ENCODE results near the gene SLC25A12.

DNA sequence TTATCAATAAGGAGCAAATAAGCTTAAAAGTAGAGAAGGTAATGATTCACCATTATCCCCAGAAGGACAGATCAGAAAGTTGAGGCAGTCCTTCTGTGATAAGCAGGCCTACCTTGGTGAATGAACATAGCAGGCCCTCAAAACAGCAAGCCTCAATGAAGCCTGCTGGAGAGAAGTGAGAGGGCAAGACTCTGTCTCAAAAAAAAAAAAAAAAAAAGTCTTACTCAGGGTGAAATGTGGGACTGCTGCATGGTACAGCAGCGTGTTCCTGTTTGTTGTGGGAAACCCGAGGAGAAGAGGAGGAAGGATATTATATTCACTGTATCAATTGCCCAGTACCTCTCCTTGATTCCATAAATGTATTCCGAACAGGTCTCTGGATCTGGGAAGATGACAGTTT is 19.5 kb upstream of the SLC25A12 start:
- TF ChIP-seq POLR2A (IDR thresholded peaks at IDR 0.05) = no peak
- TF ChIP-seq, protein P1, sequence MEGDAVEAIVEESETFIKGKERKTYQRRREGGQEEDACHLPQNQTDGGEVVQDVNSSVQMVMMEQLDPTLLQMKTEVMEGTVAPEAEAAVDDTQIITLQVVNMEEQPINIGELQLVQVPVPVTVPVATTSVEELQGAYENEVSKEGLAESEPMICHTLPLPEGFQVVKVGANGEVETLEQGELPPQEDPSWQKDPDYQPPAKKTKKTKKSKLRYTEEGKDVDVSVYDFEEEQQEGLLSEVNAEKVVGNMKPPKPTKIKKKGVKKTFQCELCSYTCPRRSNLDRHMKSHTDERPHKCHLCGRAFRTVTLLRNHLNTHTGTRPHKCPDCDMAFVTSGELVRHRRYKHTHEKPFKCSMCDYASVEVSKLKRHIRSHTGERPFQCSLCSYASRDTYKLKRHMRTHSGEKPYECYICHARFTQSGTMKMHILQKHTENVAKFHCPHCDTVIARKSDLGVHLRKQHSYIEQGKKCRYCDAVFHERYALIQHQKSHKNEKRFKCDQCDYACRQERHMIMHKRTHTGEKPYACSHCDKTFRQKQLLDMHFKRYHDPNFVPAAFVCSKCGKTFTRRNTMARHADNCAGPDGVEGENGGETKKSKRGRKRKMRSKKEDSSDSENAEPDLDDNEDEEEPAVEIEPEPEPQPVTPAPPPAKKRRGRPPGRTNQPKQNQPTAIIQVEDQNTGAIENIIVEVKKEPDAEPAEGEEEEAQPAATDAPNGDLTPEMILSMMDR (IDR thresholded peaks at IDR 0.05) = no peak

Data from adrenal gland (tissue), 5 donors.